PFSK-1 (cell line): ENCODE measurements around the gene NELFB.

Source experiments
- POLR2AphosphoS5 ChIP-seq: IDR thresholded peaks from 2 replicates; pipeline ENCODE4 v1.6.1; 2012; ENCODE audit warnings: low read depth, mild to moderate bottlenecking, control low read depth, low read length, moderate library complexity
- REST ChIP-seq, 2 experiments: IDR thresholded peaks; 2 replicates each; pipeline versions ENCODE4 v1.6.1 to v1.8.0; 2011 to 2012; ENCODE audit warnings: low read depth in 2 of 2, low read length in 2 of 2, control low read depth in 1 of 2, inconsistent platforms in 1 of 2, mild to moderate bottlenecking in 1 of 2, moderate library complexity in 1 of 2; ENCODE audit not compliant: insufficient read depth in 1 of 2
- SIN3A ChIP-seq: IDR thresholded peaks from 2 replicates; pipeline ENCODE4 v1.6.1; 2012; ENCODE audit warnings: mild to moderate bottlenecking, low read length, moderate library complexity, borderline replicate concordance; ENCODE audit not compliant: insufficient read depth
- TAF1 ChIP-seq: IDR thresholded peaks from 2 replicates; pipeline ENCODE4 v1.6.1; 2012; ENCODE audit warnings: low read length, control low read depth, borderline replicate concordance; ENCODE audit not compliant: insufficient read depth

GRCh38 chr9:137237759-137238726 lies 17.1 kb upstream of the NELFB start:
- no peak for TF ChIP-seq POLR2AphosphoS5
- TF ChIP-seq REST (IDR thresholded peaks at IDR 0.05; ENCODE audit: insufficient read depth in 1 of 2, low read depth in 2 of 2, low read length in 2 of 2) = no peak
- TF ChIP-seq TAF1 = no peak
- TF ChIP-seq SIN3A = no peak
